Measurements from ENCODE around the gene TRNAU1AP.
"Not testable (repeated sequence)": the region's sequence is repeated elsewhere in the genome, so short reads cannot be mapped to it uniquely, and the experiment has no call there.

- not testable (repeated sequence) for TF ChIP-seq CTCF, POLR2AphosphoS5 (IDR thresholded peaks at IDR 0.05)
These were observed 42.0 kb downstream of the TRNAU1AP start for GRCh38 chr1:28594686-28595411.
